ENCODE data around the gene FRMD3. TPM values are rescaled to one million over a fixed set of nuclear protein-coding genes. Genes with fewer than 3 reads are reported as not detected.

The FRMD3 gene
- total RNA-seq, 4 donors from 2014 or later = 7.9 to 13.4 (median 11.8) TPM

- DNase-seq (ENCODE audit: extremely low spot score) = peak; percentile 37
- H3K27me3 ChIP-seq = no peaks in the 10 kb centered on the region
- H3K4me3 ChIP-seq = no peak overlapping the region
- H3K36me3 ChIP-seq = peaks cover 0 to 8% (median 0%) of the 10 kb centered on the region in 4 donors
- no peak overlapping the region for H3K27ac ChIP-seq (replicated peaks in 1 of 4)
- intact Hi-C loops (cut with DNase I) = no loop called here
- no peaks in the 10 kb centered on the region for H3K4me1 ChIP-seq
- peaks cover 0 to 16% (median 10%) of the 10 kb centered on the region in 4 donors for H3K9me3 ChIP-seq
- TF ChIP-seq POLR2AphosphoS5 (IDR thresholded peaks at IDR 0.05) (no peak), EP300 (IDR thresholded peaks at IDR 0.05) (no peak), POLR2A (IDR thresholded peaks at IDR 0.05; ENCODE audit: low read depth) (no peak), CTCF (IDR thresholded peaks at IDR 0.05) (no peak)
Observed at GRCh38 chr9:83382421-83382820, 155.8 kb downstream of the FRMD3 start.

- DNase-seq (ENCODE audit: extremely low spot score) = peak; percentile 45
- H3K9me3 ChIP-seq = peaks cover 0 to 10% (median 8%) of the 10 kb centered on the region in 4 donors
- intact Hi-C loops (cut with DNase I) = no loop called here
- no peaks in the 10 kb centered on the region for H3K4me1 ChIP-seq
- peaks cover 0 to 4% (median 0%) of the 10 kb centered on the region in 4 donors for H3K36me3 ChIP-seq
- H3K4me3 ChIP-seq = no peak overlapping the region
- H3K27me3 ChIP-seq = no peaks in the 10 kb centered on the region
- no peak for TF ChIP-seq CTCF (IDR thresholded peaks at IDR 0.05)
- TF ChIP-seq POLR2AphosphoS5 (IDR thresholded peaks at IDR 0.05) = no peak
- TF ChIP-seq POLR2A (IDR thresholded peaks at IDR 0.05; ENCODE audit: low read depth) = no peak
- TF ChIP-seq EP300 (IDR thresholded peaks at IDR 0.05) = no peak
- H3K27ac ChIP-seq (replicated peaks in 1 of 4) = no peak overlapping the region
Observed at GRCh38 chr9:83379045-83379444, 159.2 kb downstream of the FRMD3 start.

- TF ChIP-seq CTCF (IDR thresholded peaks at IDR 0.05) (no peak), POLR2AphosphoS5 (IDR thresholded peaks at IDR 0.05) (no peak), EP300 (IDR thresholded peaks at IDR 0.05) (no peak), POLR2A (IDR thresholded peaks at IDR 0.05; ENCODE audit: low read depth) (no peak)
- WGBS = 59% methylated on average over 5 of the region's 5 CpGs
- Histone ChIP-seq H3K36me3 (no peaks in the 10 kb centered on the region), H3K27me3 (no peaks in the 10 kb centered on the region), H3K27ac (replicated peaks in 1 of 4) (no peak overlapping the region), H3K4me1 (no peaks in the 10 kb centered on the region), H3K9me3 (no peaks in the 10 kb centered on the region), H3K4me3 (no peak overlapping the region)
- intact Hi-C loops (cut with DNase I) = no loop called here
- no peak for DNase-seq (ENCODE audit: extremely low spot score)
Observed at GRCh38 chr9:83372957-83373356, 165.2 kb downstream of the FRMD3 start.

- 62% methylated on average over 2 of the region's 2 CpGs for WGBS
- DNase-seq (ENCODE audit: extremely low spot score) = no peak
- TF ChIP-seq POLR2A (IDR thresholded peaks at IDR 0.05; ENCODE audit: low read depth) (no peak), CTCF (IDR thresholded peaks at IDR 0.05) (no peak), EP300 (IDR thresholded peaks at IDR 0.05) (no peak), POLR2AphosphoS5 (IDR thresholded peaks at IDR 0.05) (no peak)
Observed at GRCh38 chr9:83367326-83367725, 170.9 kb downstream of the FRMD3 start.

GRCh38 chr9:83362341-83362995 is 175.7 kb downstream of the FRMD3 start:
- TF ChIP-seq CTCF (IDR thresholded peaks at IDR 0.05) (no peak), POLR2A (IDR thresholded peaks at IDR 0.05; ENCODE audit: low read depth) (no peak), POLR2AphosphoS5 (IDR thresholded peaks at IDR 0.05) (no peak), EP300 (IDR thresholded peaks at IDR 0.05) (no peak)
- no peak for DNase-seq (ENCODE audit: extremely low spot score)
- no peaks in the 10 kb centered on the region for H3K9me3 ChIP-seq
- no peaks in the 10 kb centered on the region for H3K27me3 ChIP-seq
- no peaks in the 10 kb centered on the region for H3K36me3 ChIP-seq
- peaks cover 6 to 16% (median 12%) of the 10 kb centered on the region in 4 donors for H3K4me1 ChIP-seq
- no peak overlapping the region for H3K4me3 ChIP-seq
- intact Hi-C loops (cut with DNase I) = no loop called here
- H3K27ac ChIP-seq (replicated peaks in 1 of 4) = no peak overlapping the region

More at GRCh38 chr9:83367326-83367725, 170.9 kb downstream of the FRMD3 start:
- H3K27ac ChIP-seq (replicated peaks in 1 of 4) = no peak overlapping the region
- intact Hi-C loops (cut with DNase I) = no loop called here
- peaks cover 6 to 16% (median 12%) of the 10 kb centered on the region in 4 donors for H3K4me1 ChIP-seq
- H3K9me3 ChIP-seq = no peaks in the 10 kb centered on the region
- no peaks in the 10 kb centered on the region for H3K36me3 ChIP-seq
- no peaks in the 10 kb centered on the region for H3K27me3 ChIP-seq
- H3K4me3 ChIP-seq = no peak overlapping the region
